ENCODE results near the gene SNX13.

- TF ChIP-seq, protein P1, sequence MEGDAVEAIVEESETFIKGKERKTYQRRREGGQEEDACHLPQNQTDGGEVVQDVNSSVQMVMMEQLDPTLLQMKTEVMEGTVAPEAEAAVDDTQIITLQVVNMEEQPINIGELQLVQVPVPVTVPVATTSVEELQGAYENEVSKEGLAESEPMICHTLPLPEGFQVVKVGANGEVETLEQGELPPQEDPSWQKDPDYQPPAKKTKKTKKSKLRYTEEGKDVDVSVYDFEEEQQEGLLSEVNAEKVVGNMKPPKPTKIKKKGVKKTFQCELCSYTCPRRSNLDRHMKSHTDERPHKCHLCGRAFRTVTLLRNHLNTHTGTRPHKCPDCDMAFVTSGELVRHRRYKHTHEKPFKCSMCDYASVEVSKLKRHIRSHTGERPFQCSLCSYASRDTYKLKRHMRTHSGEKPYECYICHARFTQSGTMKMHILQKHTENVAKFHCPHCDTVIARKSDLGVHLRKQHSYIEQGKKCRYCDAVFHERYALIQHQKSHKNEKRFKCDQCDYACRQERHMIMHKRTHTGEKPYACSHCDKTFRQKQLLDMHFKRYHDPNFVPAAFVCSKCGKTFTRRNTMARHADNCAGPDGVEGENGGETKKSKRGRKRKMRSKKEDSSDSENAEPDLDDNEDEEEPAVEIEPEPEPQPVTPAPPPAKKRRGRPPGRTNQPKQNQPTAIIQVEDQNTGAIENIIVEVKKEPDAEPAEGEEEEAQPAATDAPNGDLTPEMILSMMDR (IDR thresholded peaks at IDR 0.05; ENCODE audit: extremely low read depth in 1 of 2, insufficient read depth in 1 of 2, low read depth in 1 of 2, low read length in 2 of 2): no peak
- TF ChIP-seq EZH2 (IDR thresholded peaks at IDR 0.05; ENCODE audit: borderline replicate concordance, low read depth, low read length, severe bottlenecking) (no peak), POLR2A (IDR thresholded peaks at IDR 0.05; ENCODE audit: low read depth, low read length) (no peak), POLR2AphosphoS5 (IDR thresholded peaks at IDR 0.05; ENCODE audit: insufficient read depth, low read depth, low read length) (no peak), JUN (IDR thresholded peaks at IDR 0.05; ENCODE audit: borderline replicate concordance, insufficient read depth, insufficient read length, low read depth) (no peak), FOS (IDR thresholded peaks at IDR 0.05; ENCODE audit: borderline replicate concordance, insufficient read depth, low read length) (no peak)
- TF ChIP-seq, protein P2, sequence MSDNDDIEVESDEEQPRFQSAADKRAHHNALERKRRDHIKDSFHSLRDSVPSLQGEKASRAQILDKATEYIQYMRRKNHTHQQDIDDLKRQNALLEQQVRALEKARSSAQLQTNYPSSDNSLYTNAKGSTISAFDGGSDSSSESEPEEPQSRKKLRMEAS (IDR thresholded peaks at IDR 0.05; ENCODE audit: insufficient read depth, insufficient read length): no peak
These were observed 90.8 kb downstream of the SNX13 start for GRCh38 chr7:17849504-17849903.
